NCI-H2196 treated with DMSO at 0.1 percent for 48 hours (cell line): ENCODE data around the gene SH3PXD2A.

Experiments
- DNase-seq: peaks from one replicate; lab custom pipeline; 2025; ENCODE audit not compliant: unreplicated experiment; lab: John Stamatoyannopoulos, UW

SH3PXD2A gene

GRCh38 chr10:103835096-103836050 is 20.0 kb downstream of the SH3PXD2A start:
- no peak for DNase-seq

GRCh38 chr10:103834436-103835095 is 20.8 kb downstream of the SH3PXD2A start:
- DNase-seq, result no peak

GRCh38 chr10:103833731-103834365 is 21.5 kb downstream of the SH3PXD2A start:
- DNase-seq, result no peak

GRCh38 chr10:103832806-103833205 is 22.6 kb downstream of the SH3PXD2A start:
- DNase-seq, result no peak

GRCh38 chr10:103829838-103830465 is 25.4 kb downstream of the SH3PXD2A start:
- DNase-seq, result no peak

- DNase-seq, result no peak
Observed at GRCh38 chr10:103829278-103829677, 26.1 kb downstream of the SH3PXD2A start.

- no peak for DNase-seq
Observed at GRCh38 chr10:103828587-103829197, 26.7 kb downstream of the SH3PXD2A start.

GRCh38 chr10:103828107-103828506 is 27.3 kb downstream of the SH3PXD2A start:
- no peak for DNase-seq

- no peak for DNase-seq
Observed at GRCh38 chr10:103826885-103827284, 28.5 kb downstream of the SH3PXD2A start.

- no peak for DNase-seq
Observed at GRCh38 chr10:103824281-103824680, 31.1 kb downstream of the SH3PXD2A start.

- DNase-seq, result no peak
Observed at GRCh38 chr10:103823706-103824272, 31.6 kb downstream of the SH3PXD2A start.

GRCh38 chr10:103822800-103823199 is 32.6 kb downstream of the SH3PXD2A start:
- no peak for DNase-seq

GRCh38 chr10:103822107-103822716 is 33.2 kb downstream of the SH3PXD2A start:
- DNase-seq, result no peak

GRCh38 chr10:103820101-103821062 is 35.0 kb downstream of the SH3PXD2A start:
- no peak for DNase-seq

- no peak for DNase-seq
Observed at GRCh38 chr10:103819493-103819892, 35.9 kb downstream of the SH3PXD2A start.

GRCh38 chr10:103818765-103819374 is 36.5 kb downstream of the SH3PXD2A start:
- no peak for DNase-seq

GRCh38 chr10:103818105-103818504 is 37.3 kb downstream of the SH3PXD2A start:
- no peak for DNase-seq

- no peak for DNase-seq
Observed at GRCh38 chr10:103816431-103816830, 38.9 kb downstream of the SH3PXD2A start.
